H1 (cell line): Measurements from ENCODE around the gene OOSP4A. TPM values are rescaled to one million over a fixed set of nuclear protein-coding genes. Genes with fewer than 3 reads are reported as not detected.

Experiments
- CTCF ChIA-PET: fragments of 300-600 bp; sonication (Branson Sonifier 250); formaldehyde crosslinking; loops from one replicate; lab custom pipeline; 2021; ENCODE audit not compliant: partially characterized antibody; lab: Charles Lee
- POLR2A ChIA-PET: fragments of 300-600 bp; sonication (Branson Sonifier 250); formaldehyde crosslinking; loops from one replicate; lab custom pipeline; 2021; ENCODE audit warnings: inconsistent platforms; ENCODE audit not compliant: partially characterized antibody; lab: Charles Lee
- DNase-seq, 2 experiments: peaks; one replicate each; pipeline versions ENCODE4 v3.0.0 to v3.0.0-alpha.2; 2010 to 2022; ENCODE audit warnings: low spot score in 2 of 2, low read depth in 1 of 2, mixed read lengths in 1 of 2
- FAIRE-seq: peaks from 2 replicates; lab custom pipeline; 2011; peaks lifted over from hg19 to GRCh38; lab: Jason Lieb, UNC
- H2AFZ ChIP-seq: 2 replicates; pipeline ENCODE4 v1.8.1; 2012; ENCODE audit warnings: low read length, inconsistent platforms
- H2AK5ac ChIP-seq: 2 replicates; pipeline ENCODE4 v1.6.1; 2013; ENCODE audit warnings: low read depth, low read length
- H2BK120ac ChIP-seq: replicated peaks from 2 replicates; pipeline ENCODE3; 2013; ENCODE audit warnings: low read depth, low read length, inconsistent platforms
- H2BK12ac ChIP-seq: 2 replicates; pipeline ENCODE4 v1.6.1; 2013; ENCODE audit warnings: low read depth, low read length
- H2BK15ac ChIP-seq: 2 replicates; pipeline ENCODE4 v1.6.1; 2013; ENCODE audit warnings: low read length
- H2BK20ac ChIP-seq: 2 replicates; pipeline ENCODE4 v1.6.1; 2013; ENCODE audit warnings: low read length
- H2BK5ac ChIP-seq: 2 replicates; pipeline ENCODE4 v1.6.1; 2013; ENCODE audit warnings: low read depth, low read length
- H3K14ac ChIP-seq: 2 replicates; pipeline ENCODE4 v1.6.1; 2013; ENCODE audit warnings: inconsistent platforms; ENCODE audit not compliant: insufficient read length
- H3K18ac ChIP-seq: 2 replicates; pipeline ENCODE4 v1.6.1; 2013; ENCODE audit warnings: low read length; ENCODE audit errors: extremely low read depth
- H3K23ac ChIP-seq: 2 replicates; pipeline ENCODE4 v1.6.1; 2013; ENCODE audit warnings: inconsistent platforms; ENCODE audit not compliant: insufficient read length
- H3K23me2 ChIP-seq: 2 replicates; pipeline ENCODE4 v1.6.1; 2013; ENCODE audit warnings: low read depth, low read length
- H3K27ac ChIP-seq: 2 replicates; pipeline ENCODE4 v1.6.1; 2011; ENCODE audit warnings: low read depth, low read length, inconsistent platforms
- H3K27me3 ChIP-seq, 4 experiments: replicated peaks in 1 of 4; 1 replicate in 1 of 4; 2 replicates in 3 of 4; pipeline versions ENCODE4 v1.6.1 to v1.8.1; 2011 to 2013; ENCODE audit warnings: low read length in 3 of 4, mild to moderate bottlenecking in 3 of 4, inconsistent platforms in 2 of 4, mixed read lengths in 2 of 4, moderate library complexity in 1 of 4; ENCODE audit not compliant: control insufficient read depth in 3 of 4, insufficient read depth in 3 of 4; ENCODE audit errors: extremely low read depth in 1 of 4
- H3K36me3 ChIP-seq, 4 experiments: 2 replicates each; pipeline versions ENCODE4 v1.6.1 to v1.8.1; 2011 to 2013; ENCODE audit warnings: mild to moderate bottlenecking in 4 of 4, low read length in 3 of 4, moderate library complexity in 2 of 4, control low read depth in 1 of 4, inconsistent platforms in 1 of 4; ENCODE audit not compliant: insufficient read depth in 4 of 4, control insufficient read depth in 2 of 4
- H3K4ac ChIP-seq: replicated peaks from 2 replicates; pipeline ENCODE3; 2013; ENCODE audit warnings: low read length, low read depth, mixed read lengths, inconsistent platforms; ENCODE audit not compliant: insufficient read length
- H3K4me1 ChIP-seq, 4 experiments: replicated peaks in 1 of 4; 1 replicate in 1 of 4; 2 replicates in 3 of 4; pipeline versions ENCODE4 v1.6.1 to v1.8.1; 2011 to 2013; ENCODE audit warnings: low read length in 3 of 4, inconsistent platforms in 2 of 4, mixed read lengths in 1 of 4; ENCODE audit not compliant: insufficient read depth in 4 of 4, control insufficient read depth in 3 of 4
- H3K4me2 ChIP-seq, 2 experiments: 2 replicates each; pipeline versions ENCODE4 v1.6.1 to v1.8.1; 2011 to 2013; ENCODE audit warnings: low read depth in 2 of 2, low read length in 2 of 2, control low read depth in 1 of 2, inconsistent platforms in 1 of 2, mild to moderate bottlenecking in 1 of 2; ENCODE audit not compliant: insufficient read depth in 1 of 2
- H3K4me3 ChIP-seq, 4 experiments: fragments of 200-600, 300-600 bp in 1 of 4; sonication (generic), shearing (Covaris generic), sonication (Bioruptor Twin) in 1 of 4; 2 replicates each; pipeline versions ENCODE4 v1.5.1 to v1.8.1; 2011 to 2016; ENCODE audit warnings: low read length in 4 of 4, low read depth in 3 of 4, control low read depth in 2 of 4, inconsistent platforms in 2 of 4, mild to moderate bottlenecking in 2 of 4, mixed read lengths in 1 of 4, moderate library complexity in 1 of 4; ENCODE audit not compliant: insufficient read depth in 2 of 4; ENCODE audit errors: extremely low read depth in 1 of 4
- H3K56ac ChIP-seq: replicated peaks from 2 replicates; pipeline ENCODE3; 2013; ENCODE audit warnings: low read depth, mild to moderate bottlenecking, mixed read lengths, low read length, inconsistent platforms; ENCODE audit not compliant: insufficient read length
- H3K79me1 ChIP-seq: 2 replicates; pipeline ENCODE4 v1.6.1; 2013; ENCODE audit warnings: low read depth, low read length, control low read depth
- H3K79me2 ChIP-seq, 2 experiments: 2 replicates each; pipeline versions ENCODE4 v1.6.1 to v1.8.1; 2012 to 2013; ENCODE audit warnings: low read length in 2 of 2, mild to moderate bottlenecking in 2 of 2, inconsistent platforms in 1 of 2; ENCODE audit not compliant: insufficient read depth in 2 of 2, control insufficient read depth in 1 of 2
- H3K9ac ChIP-seq, 4 experiments: replicated peaks in 1 of 4; 1 replicate in 1 of 4; 2 replicates in 3 of 4; pipeline versions ENCODE4 v1.6.1 to v1.8.1; 2011 to 2013; ENCODE audit warnings: low read depth in 3 of 4, low read length in 3 of 4, control low read depth in 2 of 4, mild to moderate bottlenecking in 2 of 4, moderate library complexity in 2 of 4, inconsistent platforms in 1 of 4; ENCODE audit errors: extremely low read depth in 1 of 4
- H3K9me3 ChIP-seq, 2 experiments: 2 replicates each; pipeline versions ENCODE4 v1.6.1 to v1.8.1; 2012 to 2013; ENCODE audit warnings: mild to moderate bottlenecking in 2 of 2, moderate library complexity in 2 of 2, control low read depth in 1 of 2, inconsistent platforms in 1 of 2, low read depth in 1 of 2, low read length in 1 of 2, mixed read lengths in 1 of 2; ENCODE audit not compliant: insufficient read depth in 2 of 2
- H4K20me1 ChIP-seq, 2 experiments: replicated peaks in 1 of 2; 2 replicates each; pipeline versions ENCODE3 to v1.8.1; 2011 to 2013; ENCODE audit warnings: inconsistent platforms in 2 of 2, low read length in 2 of 2, mild to moderate bottlenecking in 1 of 2; ENCODE audit not compliant: insufficient read depth in 2 of 2, control insufficient read depth in 1 of 2
- H4K5ac ChIP-seq: 2 replicates; pipeline ENCODE4 v1.6.1; 2013; ENCODE audit warnings: low read length, low read depth, mixed read lengths, inconsistent platforms; ENCODE audit not compliant: insufficient read length
- H4K8ac ChIP-seq: 2 replicates; pipeline ENCODE4 v1.8.0; 2013; ENCODE audit warnings: mild to moderate bottlenecking, moderate library complexity, low read length, inconsistent platforms; ENCODE audit not compliant: insufficient read depth; ENCODE audit errors: extremely low read depth
- H4K91ac ChIP-seq: replicated peaks from 2 replicates; pipeline ENCODE3; 2013; ENCODE audit warnings: low read length, mixed read lengths, inconsistent platforms; ENCODE audit not compliant: insufficient read length
- ASH2L ChIP-seq: fragments of 200-600, 300-600 bp; sonication (generic); IDR thresholded peaks from one replicate; pipeline ENCODE4 v1.7.1; 2017; ENCODE audit warnings: low read length
- ATF3 ChIP-seq: IDR thresholded peaks from 2 replicates; pipeline ENCODE4 v1.6.1; 2011; ENCODE audit warnings: low read depth, mild to moderate bottlenecking, low read length; ENCODE audit not compliant: insufficient read depth
- CHD1 ChIP-seq: IDR thresholded peaks from 2 replicates; pipeline ENCODE4 v1.6.1; 2012; ENCODE audit warnings: low read depth, low read length, improper control_type of control experiment
- CTBP2 ChIP-seq: IDR thresholded peaks from 2 replicates; pipeline ENCODE4 v1.7.0; 2011; ENCODE audit warnings: borderline replicate concordance, mild to moderate bottlenecking, moderate library complexity, mixed read lengths, low read length; ENCODE audit not compliant: insufficient read depth, insufficient read length
- EZH2 ChIP-seq: fragments of 200-600 bp; sonication (generic); IDR thresholded peaks from 2 replicates; pipeline ENCODE4 v1.7.1; 2012; ENCODE audit warnings: low read depth, mild to moderate bottlenecking, moderate library complexity, low read length, inconsistent platforms; ENCODE audit not compliant: severe bottlenecking
- KDM5A ChIP-seq: fragments of 200-600 bp; IDR thresholded peaks from 2 replicates; pipeline ENCODE4 v1.7.1; 2012; ENCODE audit warnings: mild to moderate bottlenecking, low read length, inconsistent platforms, mixed read lengths
- POLR2A ChIP-seq, 2 experiments: IDR thresholded peaks; 1 replicate in 1 of 2; 2 replicates in 1 of 2; pipeline ENCODE4 v1.6.1; 2011; ENCODE audit warnings: low read depth in 2 of 2, low read length in 2 of 2, mild to moderate bottlenecking in 2 of 2; ENCODE audit errors: control extremely low read depth in 1 of 2
- RBBP5 ChIP-seq: IDR thresholded peaks from 2 replicates; pipeline ENCODE4 v1.7.1; 2012; ENCODE audit warnings: low read depth, mild to moderate bottlenecking, inconsistent platforms, low read length, moderate library complexity, borderline replicate concordance
- SIN3A ChIP-seq, 2 experiments: IDR thresholded peaks in 1 of 2; conservative IDR thresholded peaks in 1 of 2; 2 replicates each; pipeline ENCODE4 v1.6.1; 2011 to 2012; ENCODE audit warnings: low read length in 2 of 2, improper control_type of control experiment in 1 of 2, low read depth in 1 of 2, mild to moderate bottlenecking in 1 of 2
- SP1 ChIP-seq: IDR thresholded peaks from 2 replicates; pipeline ENCODE4 v1.6.1; 2011; ENCODE audit warnings: low read depth, low read length
- SUZ12 ChIP-seq: fragments of 200-600 bp; sonication (generic); IDR thresholded peaks from 2 replicates; pipeline ENCODE4 v1.6.1; 2012; ENCODE audit warnings: mild to moderate bottlenecking, inconsistent platforms, low read length, moderate library complexity, mixed read lengths
- TAF1 ChIP-seq: IDR thresholded peaks from 2 replicates; pipeline ENCODE4 v1.6.1; 2011; ENCODE audit warnings: mild to moderate bottlenecking, low read depth, low read length
- TAF7 ChIP-seq: optimal IDR thresholded peaks from 2 replicates; pipeline ENCODE3; 2011; ENCODE audit warnings: low read depth, mild to moderate bottlenecking, inconsistent platforms, low read length, moderate library complexity, borderline replicate concordance
- TBP ChIP-seq: IDR thresholded peaks from 2 replicates; pipeline ENCODE4 v1.6.1; 2011; ENCODE audit warnings: low read depth, low read length, improper control_type of control experiment
- WGBS, 2 experiments: shearing (Covaris generic) in 1 of 2; methylation state at CpG; one replicate each; pipeline versions ENCODE4 v1.1.6 to v1.1.7; 2013 to 2015; ENCODE audit warnings: low lambda C conversion rate in 2 of 2, mixed read lengths in 2 of 2, inconsistent platforms in 1 of 2, low coverage in 1 of 2, missing lambda C conversion rate in 1 of 2; ENCODE audit not compliant: insufficient replicate concordance in 2 of 2, insufficient coverage in 1 of 2, insufficient read length in 1 of 2; ENCODE audit errors: extremely low coverage in 1 of 2, missing lambda C conversion rate in 1 of 2; 5-methylcytosine and 5-hydroxymethylcytosine counted together
- polyA plus RNA-seq, 7 experiments: library from polyadenylated mRNA; depleted of rRNA in 3 of 7; stranded (reverse) in 5 of 7; unstranded in 2 of 7; fragments of >200 nt in 5 of 7; fragments of 200-250 nt in 2 of 7; gene quantifications; 1 replicate in 5 of 7; 2 replicates in 1 of 7; 4 replicates in 1 of 7; pipeline versions ENCODE4 v1.2.1 to v1.2.3, GENCODE V29; 2011 to 2013; ENCODE audit warnings: missing spikeins in 2 of 7, mixed read lengths in 2 of 7
- total RNA-seq: library from RNA; stranded (reverse); fragmentation: NEBNext Ultra II Directional; extraction: Animal tissue kit (Norgen Biotek cat#: 25700); gene quantifications from 2 replicates; pipeline ENCODE4 v1.2.1, GENCODE V29; 2021

The OOSP4A gene
- total and polyA plus RNA-seq, 2 of the 8 experiments (the other 6 are each of a cell fraction or from before 2014, with no cell fraction given) = not detected

GRCh38 chr11:59965424-59965823, 1.6 kb downstream of the OOSP4A start:
- H4K8ac ChIP-seq = no peak overlapping the region
- no peak for FAIRE-seq
- no peak overlapping the region for H3K9ac ChIP-seq

More at GRCh38 chr11:59965424-59965823, 1.6 kb downstream of the OOSP4A start:
- Histone ChIP-seq H3K18ac (no peak overlapping the region), H2BK15ac (no peak overlapping the region), H3K4me1 (no peaks in the 10 kb centered on the region), H3K27me3 (no peaks in the 10 kb centered on the region), H2BK20ac (no peak overlapping the region), H3K79me2 (no peaks in the 10 kb centered on the region), H3K23me2 (no peaks in the 10 kb centered on the region), H3K9me3 (no peaks in the 10 kb centered on the region), H3K14ac (no peak overlapping the region), H3K56ac (no peak overlapping the region), H2BK12ac (no peak overlapping the region), H2BK120ac (no peak overlapping the region), H4K91ac (no peak overlapping the region), H3K36me3 (no peaks in the 10 kb centered on the region), H3K23ac (no peak overlapping the region), H3K4me3 (no peak overlapping the region), H2AK5ac (no peak overlapping the region), H3K79me1 (no peaks in the 10 kb centered on the region), H2AFZ (peak overlapping the region; percentile 36; the same call in 1 of the 2 replicates), H3K4ac (no peak overlapping the region), H3K4me2 (no peak overlapping the region), H3K27ac (no peak overlapping the region), H4K20me1 (no peaks in the 10 kb centered on the region), H4K5ac (no peak overlapping the region), H2BK5ac (no peak overlapping the region)
- ChIA-PET CTCF (no interaction called here), POLR2A (no interaction called here)
- no peak for DNase-seq
- TF ChIP-seq RBBP5 = no peak
- TF ChIP-seq TAF7 = no peak
- no peak for TF ChIP-seq CTBP2
- no peak for TF ChIP-seq CHD1
- TF ChIP-seq POLR2A (IDR thresholded peaks at IDR 0.05; ENCODE audit: control extremely low read depth in 1 of 2, low read depth in 2 of 2, low read length in 2 of 2) = no peak
- TF ChIP-seq TAF1 = no peak
- no peak for TF ChIP-seq ASH2L
- TF ChIP-seq ATF3 = no peak
- TF ChIP-seq KDM5A = no peak
- TF ChIP-seq TBP = no peak
- TF ChIP-seq EZH2 = no peak
- no peak for TF ChIP-seq SP1
- TF ChIP-seq SUZ12 = no peak
- TF ChIP-seq SIN3A (conservative IDR thresholded peaks at IDR 0.05 in 1 of 2, IDR thresholded peaks at IDR 0.05 in 1 of 2; ENCODE audit: low read depth in 1 of 2, low read length in 2 of 2) = no peak
- 88% methylated on average over 7 of the region's 7 CpGs; no CpG with 5 or more reads in 1 of the 2 experiments for WGBS, 2 experiments
